Measurements from ENCODE around the gene PNP. TPM values are rescaled to one million over a fixed set of nuclear protein-coding genes. Genes with fewer than 3 reads are reported as not detected.

PNP gene
- total RNA-seq, 4 donors from 2014 or later: 1.6 to 7.5 (median 3.0) TPM

DNA sequence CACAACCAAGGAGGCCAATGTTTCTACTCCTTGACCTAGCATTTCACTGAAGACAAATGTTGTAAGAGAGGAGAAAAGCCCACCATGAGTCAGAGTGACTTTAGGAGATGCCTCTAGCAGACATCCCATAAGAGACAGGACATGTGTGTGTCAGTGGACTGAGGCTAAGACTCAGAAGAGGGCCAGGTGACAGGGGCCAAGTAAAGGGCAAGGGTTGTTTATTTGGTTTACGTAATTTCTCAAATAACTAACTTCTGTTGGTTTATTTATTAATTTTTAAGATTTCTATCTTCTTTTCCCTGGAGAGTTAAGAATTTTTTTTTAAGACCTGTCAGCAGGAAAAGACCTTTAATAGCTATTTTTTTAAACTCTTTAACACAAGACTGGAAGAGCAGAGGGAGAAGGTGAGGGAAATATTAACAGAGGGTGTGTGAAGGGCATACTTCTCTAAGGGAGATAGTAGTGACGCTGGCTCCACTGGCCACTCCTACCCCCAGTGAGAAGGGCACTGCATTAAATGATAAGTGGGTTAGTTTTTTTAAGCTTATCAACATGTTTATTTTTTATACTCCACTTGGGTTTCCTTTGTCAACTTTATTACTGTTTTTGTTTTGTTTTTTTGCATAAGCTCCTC is 3.4 kb downstream of the PNP start:
- H3K4me3 ChIP-seq: no peak overlapping the region
- H3K4me1 ChIP-seq: peaks cover 7 to 17% of the 10 kb centered on the region in 2 donors
- no peaks in the 10 kb centered on the region for H3K9me3 ChIP-seq
- in situ Hi-C loops (cut with MboI; ENCODE audit: low sequenced_read_pairs in 4 of 4): loop anchor here (25.0 kb wide), 2 partner anchors 135 to 565 kb away; partner anchors contain the start of genes CCNB1IP1 (in 3 of the 4), PARP2 (in 3 of the 4), NDRG2 (in 1 of the 4) and RNASE13 (in 1 of the 4)
- no peak for TF ChIP-seq POLR2A (IDR thresholded peaks at IDR 0.05)
- TF ChIP-seq, protein P1, sequence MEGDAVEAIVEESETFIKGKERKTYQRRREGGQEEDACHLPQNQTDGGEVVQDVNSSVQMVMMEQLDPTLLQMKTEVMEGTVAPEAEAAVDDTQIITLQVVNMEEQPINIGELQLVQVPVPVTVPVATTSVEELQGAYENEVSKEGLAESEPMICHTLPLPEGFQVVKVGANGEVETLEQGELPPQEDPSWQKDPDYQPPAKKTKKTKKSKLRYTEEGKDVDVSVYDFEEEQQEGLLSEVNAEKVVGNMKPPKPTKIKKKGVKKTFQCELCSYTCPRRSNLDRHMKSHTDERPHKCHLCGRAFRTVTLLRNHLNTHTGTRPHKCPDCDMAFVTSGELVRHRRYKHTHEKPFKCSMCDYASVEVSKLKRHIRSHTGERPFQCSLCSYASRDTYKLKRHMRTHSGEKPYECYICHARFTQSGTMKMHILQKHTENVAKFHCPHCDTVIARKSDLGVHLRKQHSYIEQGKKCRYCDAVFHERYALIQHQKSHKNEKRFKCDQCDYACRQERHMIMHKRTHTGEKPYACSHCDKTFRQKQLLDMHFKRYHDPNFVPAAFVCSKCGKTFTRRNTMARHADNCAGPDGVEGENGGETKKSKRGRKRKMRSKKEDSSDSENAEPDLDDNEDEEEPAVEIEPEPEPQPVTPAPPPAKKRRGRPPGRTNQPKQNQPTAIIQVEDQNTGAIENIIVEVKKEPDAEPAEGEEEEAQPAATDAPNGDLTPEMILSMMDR (IDR thresholded peaks at IDR 0.05 in 4 of 5, conservative IDR thresholded peaks at IDR 0.05 in 1 of 5): no peak
- intact Hi-C loops (cut with DNase I; ENCODE audit: low total_unique reads): no loop called here
- no peak for ATAC-seq
- no peak overlapping the region for H3K27ac ChIP-seq
- H3K27me3 ChIP-seq: no peaks in the 10 kb centered on the region
- DNase-seq: no peak
- H3K36me3 ChIP-seq: peaks cover 0 to 27% of the 10 kb centered on the region in 2 donors

DNA sequence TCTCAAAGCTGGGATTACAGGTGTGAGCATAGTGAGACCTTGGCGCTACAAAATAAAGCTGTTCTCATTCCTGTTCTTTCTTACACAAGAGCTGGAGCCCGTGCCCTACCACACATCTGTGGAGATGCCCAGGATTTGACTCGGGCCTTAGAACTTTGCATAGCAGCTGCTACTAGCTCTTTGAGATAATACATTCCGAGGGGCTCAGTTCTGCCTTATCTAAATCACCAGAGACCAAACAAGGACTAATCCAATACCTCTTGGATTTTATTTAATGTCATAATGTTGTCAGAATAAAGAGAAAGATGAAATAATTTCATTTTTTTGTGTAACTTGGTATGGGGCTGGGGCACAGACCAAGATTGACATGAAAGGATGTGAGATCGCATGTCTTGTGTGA is 7.6 kb downstream of the PNP start:
- no peak for DNase-seq
- Histone ChIP-seq H3K27me3 (no peaks in the 10 kb centered on the region), H3K36me3 (peaks cover 0 to 27% of the 10 kb centered on the region in 2 donors), H3K4me1 (no peaks in the 10 kb centered on the region), H3K27ac (no peak overlapping the region), H3K9me3 (no peaks in the 10 kb centered on the region), H3K4me3 (no peak overlapping the region)
- no peak for ATAC-seq
- TF ChIP-seq, protein P1 (IDR thresholded peaks at IDR 0.05 in 4 of 5, conservative IDR thresholded peaks at IDR 0.05 in 1 of 5): no peak
- TF ChIP-seq POLR2A (IDR thresholded peaks at IDR 0.05): no peak
- intact Hi-C loops (cut with DNase I; ENCODE audit: low total_unique reads): no loop called here
- in situ Hi-C loops (cut with MboI; ENCODE audit: low sequenced_read_pairs in 4 of 4): no loop called here

DNA sequence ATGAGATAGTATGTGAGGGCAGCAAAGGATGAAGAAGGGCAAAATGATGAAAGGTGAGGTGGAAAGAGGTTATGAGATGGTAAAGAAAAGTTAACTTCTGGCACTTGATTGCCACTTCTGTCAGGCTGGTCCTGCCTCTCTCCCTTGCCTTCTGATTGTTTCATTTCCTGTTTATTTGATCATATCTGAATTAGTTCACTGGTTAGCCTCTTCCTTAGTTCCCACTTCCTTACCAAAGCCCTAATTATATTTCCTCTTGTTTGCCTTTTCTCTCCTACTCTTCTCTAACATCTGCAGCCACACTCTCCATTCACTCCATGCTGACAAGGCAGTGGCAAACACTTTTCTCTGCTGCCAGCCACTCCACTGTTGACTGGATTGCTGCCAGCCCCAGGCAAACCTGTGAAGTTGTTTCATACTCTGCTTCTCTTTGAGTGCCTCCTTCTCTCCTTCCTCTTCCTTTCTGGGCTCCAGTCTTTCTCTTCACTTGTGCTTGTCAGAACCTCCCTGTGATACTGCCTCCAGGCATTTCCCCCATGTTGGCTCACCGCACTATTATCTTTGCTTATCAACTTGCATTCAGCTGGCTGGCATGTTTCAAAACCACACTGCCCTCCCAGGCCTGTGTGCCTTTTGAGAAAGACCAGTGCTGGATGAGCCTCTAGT is 8.1 kb downstream of the PNP start:
- H3K36me3 ChIP-seq: peaks cover 0 to 27% of the 10 kb centered on the region in 2 donors
- intact Hi-C loops (cut with DNase I; ENCODE audit: low total_unique reads): no loop called here
- in situ Hi-C loops (cut with MboI; ENCODE audit: low sequenced_read_pairs in 4 of 4): no loop called here
- no peaks in the 10 kb centered on the region for H3K9me3 ChIP-seq
- H3K27ac ChIP-seq: peak overlapping the region in 2 of 4 donors; percentile 10 to 32
- TF ChIP-seq, protein P1 (IDR thresholded peaks at IDR 0.05 in 4 of 5, conservative IDR thresholded peaks at IDR 0.05 in 1 of 5): no peak
- no peak for TF ChIP-seq POLR2A (IDR thresholded peaks at IDR 0.05)
- no peak for DNase-seq
- no peak overlapping the region for H3K4me3 ChIP-seq
- no peak for ATAC-seq
- H3K4me1 ChIP-seq: no peaks in the 10 kb centered on the region
- H3K27me3 ChIP-seq: no peaks in the 10 kb centered on the region

DNA sequence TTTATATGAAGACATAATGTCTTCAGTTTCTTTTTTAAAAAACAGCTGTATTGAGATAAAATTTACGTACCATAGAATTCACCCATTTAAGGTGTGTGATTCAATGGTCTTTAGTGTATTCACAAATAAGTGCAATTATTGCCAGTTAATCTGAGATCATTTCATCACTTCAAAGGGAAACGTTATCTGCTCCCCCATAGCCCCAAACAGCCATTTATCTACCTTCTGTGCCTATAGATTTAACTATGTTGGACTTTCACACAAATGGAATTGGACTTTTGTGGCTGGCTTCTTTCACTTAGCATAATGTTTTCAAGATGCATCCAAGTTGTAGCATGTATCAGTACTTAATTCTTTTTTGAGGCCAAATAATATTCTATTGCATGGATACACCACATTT is 9.7 kb downstream of the PNP start:
- intact Hi-C loops (cut with DNase I; ENCODE audit: low total_unique reads): no loop called here
- ATAC-seq: no peak

More for the DNA sequence above, 9.7 kb downstream of the PNP start:
- H3K36me3 ChIP-seq: peaks cover 0 to 18% of the 10 kb centered on the region in 2 donors
- H3K9me3 ChIP-seq: no peaks in the 10 kb centered on the region
- H3K4me3 ChIP-seq: no peak overlapping the region
- no peaks in the 10 kb centered on the region for H3K27me3 ChIP-seq
- no peak overlapping the region for H3K27ac ChIP-seq
- DNase-seq: no peak
- no peaks in the 10 kb centered on the region for H3K4me1 ChIP-seq
- TF ChIP-seq POLR2A (IDR thresholded peaks at IDR 0.05): no peak
- TF ChIP-seq, protein P1 (IDR thresholded peaks at IDR 0.05 in 4 of 5, conservative IDR thresholded peaks at IDR 0.05 in 1 of 5): no peak
- in situ Hi-C loops (cut with MboI; ENCODE audit: low sequenced_read_pairs in 4 of 4): no loop called here

Measured in gastrocnemius medialis (tissue), 4 donors.